Posterior vena cava (tissue), 2 donors: ENCODE measurements around the gene ALPI. TPM values are rescaled to one million over a fixed set of nuclear protein-coding genes. Genes with fewer than 3 reads are reported as not detected.
"Not testable (repeated sequence)": the region's sequence is repeated elsewhere in the genome, so short reads cannot be mapped to it uniquely, and the experiment has no call there.

Experiments
- DNase-seq: peaks from one replicate; pipeline ENCODE4 v3.0.0-alpha.2; 2020; ENCODE audit warnings: low spot score
- intact Hi-C, 2 donors: fragments of 100-400 bp; cut with DNase I; formaldehyde crosslinking; loops; one replicate each; pipeline versions ENCODE4 v1.14.1 to v1.14.2; 2022 to 2023
- total RNA-seq, 2 donors: library from RNA; stranded (reverse); fragmentation: NEBNext Ultra II Directional; extraction: Animal tissue kit (Norgen Biotek cat#: 25700); gene quantifications; one replicate each; pipeline ENCODE4 v1.2.1, GENCODE V29; 2021
- donor health status: DM: yes; HTN: yes; CAD: no.
- donor health status: DM: yes; HTN: yes; CAD: no.

Gene ALPI
- total RNA-seq, 2 donors from 2014 or later, result not detected

DNA sequence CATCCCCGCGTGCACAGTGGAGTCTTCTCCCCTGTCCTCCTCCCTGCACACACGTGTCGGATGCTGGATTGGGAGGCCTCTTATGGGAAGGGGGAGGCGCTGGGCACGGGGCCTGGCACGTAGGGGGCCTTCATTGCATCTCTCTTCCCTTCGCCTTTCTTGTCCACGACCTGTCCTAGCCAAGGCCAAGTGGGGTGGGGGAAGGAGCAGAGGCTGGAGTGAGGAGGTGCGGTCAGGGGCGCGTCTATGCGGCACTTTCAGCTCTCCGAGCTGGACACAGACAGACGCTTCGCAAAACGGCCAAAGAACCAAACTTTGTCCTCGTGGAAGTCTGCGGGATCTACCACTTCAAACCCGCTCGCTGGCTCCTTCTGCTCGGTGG is 35.9 kb upstream of the ALPI start:
- intact Hi-C loops, result no loop called here
- DNase-seq, result peak; percentile 67

DNA sequence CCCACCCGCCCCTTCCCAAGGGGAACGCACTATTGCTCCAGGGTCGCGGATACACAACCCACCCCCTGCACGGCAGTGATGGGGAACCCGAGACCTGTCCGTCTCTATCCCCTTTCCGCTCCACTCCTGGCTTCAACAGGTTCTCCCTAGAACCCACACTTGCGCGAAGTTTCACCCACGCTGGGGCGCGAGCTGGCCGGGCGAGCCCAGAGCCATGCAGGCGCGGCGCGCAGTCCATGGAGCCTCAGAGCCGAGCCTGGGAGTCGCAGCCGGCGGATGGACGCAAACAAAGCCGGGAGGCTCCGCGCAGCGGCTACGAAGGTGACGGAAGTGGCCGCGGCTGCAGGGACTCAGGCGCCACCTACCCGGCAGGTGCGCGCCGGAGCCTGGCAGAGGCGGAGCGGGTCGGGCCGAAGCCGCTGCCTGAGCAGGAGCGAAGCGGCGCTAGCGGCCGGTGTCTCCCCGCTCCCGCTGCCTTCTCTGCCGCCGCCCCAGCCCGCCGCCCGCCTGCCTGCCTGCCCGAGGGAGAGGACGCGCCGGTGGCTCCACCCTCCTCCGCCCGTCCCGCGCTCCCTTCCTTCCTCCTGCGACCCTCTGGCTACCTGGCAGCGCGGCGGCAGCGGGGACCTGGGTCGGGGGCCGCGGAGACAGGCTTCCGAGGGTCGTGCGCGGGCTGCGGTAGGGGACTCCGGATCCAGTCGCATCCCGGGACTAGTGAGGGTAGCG is 35.3 kb upstream of the ALPI start:
- intact Hi-C loops, result no loop called here
- peak; percentile 76 for DNase-seq

- peak; percentile 78 for DNase-seq
- intact Hi-C loops, result no loop called here
Measured at GRCh38 chr2:232421189-232421785, 34.7 kb upstream of the ALPI start.

GRCh38 chr2:232422051-232422450 is 33.9 kb upstream of the ALPI start:
- peak; percentile 18 for DNase-seq
- intact Hi-C loops, result no loop called here

- intact Hi-C loops, DNase-seq: not testable (repeated sequence)
Measured at GRCh38 chr2:232422996-232423395, 33.0 kb upstream of the ALPI start.

- intact Hi-C loops, DNase-seq: not testable (repeated sequence)
Measured at GRCh38 chr2:232423407-232423806, 32.5 kb upstream of the ALPI start.

DNA sequence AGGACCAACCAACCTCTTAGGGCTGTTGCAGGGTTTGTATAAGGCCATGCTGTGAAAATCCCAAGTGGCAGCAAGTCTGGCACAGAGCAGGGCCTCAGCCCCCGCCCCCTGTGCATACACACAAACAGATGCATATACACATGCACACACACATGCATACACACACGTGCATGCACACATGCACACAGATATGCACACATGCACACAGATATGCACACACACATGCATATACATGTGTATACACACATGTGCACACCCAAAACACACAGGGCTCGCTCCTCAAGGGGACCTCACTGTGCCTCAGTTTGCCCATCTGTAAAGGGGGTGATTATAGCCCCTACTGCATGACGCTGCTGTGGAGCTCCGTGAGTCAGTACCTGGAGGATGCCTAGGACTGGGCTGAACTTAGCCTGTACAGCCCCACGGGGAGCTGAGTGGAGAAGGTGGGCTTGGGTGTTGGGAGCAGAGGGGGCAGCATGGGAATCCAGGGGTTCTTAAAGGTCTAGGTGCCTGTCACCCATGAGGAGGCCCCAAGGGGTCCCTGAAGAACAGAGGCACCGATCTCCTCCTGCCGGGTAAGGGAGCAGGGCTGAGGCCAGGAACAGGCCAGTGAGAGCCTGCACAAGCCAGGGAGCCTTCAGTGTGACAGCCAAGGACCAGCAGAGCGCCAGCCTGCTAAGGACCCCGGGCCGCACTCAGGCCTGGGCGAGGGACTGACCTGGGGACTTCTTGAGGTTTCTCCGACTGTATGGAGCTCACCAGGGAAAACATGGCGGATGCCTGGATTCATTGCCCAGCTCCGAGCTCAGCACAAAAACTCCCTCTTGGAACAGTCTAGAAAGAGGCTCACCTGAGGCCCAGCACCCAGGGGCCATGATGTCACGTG is 24.0 kb upstream of the ALPI start:
- intact Hi-C loops, result no loop called here
- peak; percentile 58 for DNase-seq

GRCh38 chr2:232432598-232433184 is 23.3 kb upstream of the ALPI start:
- peak; percentile 63 for DNase-seq
- intact Hi-C loops, result no loop called here

DNA sequence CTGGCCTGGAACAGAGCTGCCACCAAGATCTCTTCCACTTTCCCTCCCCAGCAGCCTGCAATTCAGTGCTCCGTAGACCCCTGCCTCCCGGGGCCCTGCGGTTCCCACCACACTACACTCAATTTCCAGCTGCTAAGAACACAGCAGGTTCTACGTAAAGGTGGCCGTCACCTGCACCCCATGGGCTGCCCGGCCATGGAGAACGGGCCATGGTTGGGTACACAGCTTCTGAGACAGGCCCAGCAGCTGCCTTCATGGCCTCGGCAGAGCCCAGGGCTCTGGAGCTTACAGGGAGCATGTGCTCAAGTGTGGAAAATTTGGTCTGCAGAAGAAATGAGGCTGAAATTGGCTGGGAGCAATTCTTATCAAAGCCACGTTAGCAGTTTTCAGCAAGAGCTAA is 22.3 kb upstream of the ALPI start:
- intact Hi-C loops, result not testable (repeated sequence)

DNA sequence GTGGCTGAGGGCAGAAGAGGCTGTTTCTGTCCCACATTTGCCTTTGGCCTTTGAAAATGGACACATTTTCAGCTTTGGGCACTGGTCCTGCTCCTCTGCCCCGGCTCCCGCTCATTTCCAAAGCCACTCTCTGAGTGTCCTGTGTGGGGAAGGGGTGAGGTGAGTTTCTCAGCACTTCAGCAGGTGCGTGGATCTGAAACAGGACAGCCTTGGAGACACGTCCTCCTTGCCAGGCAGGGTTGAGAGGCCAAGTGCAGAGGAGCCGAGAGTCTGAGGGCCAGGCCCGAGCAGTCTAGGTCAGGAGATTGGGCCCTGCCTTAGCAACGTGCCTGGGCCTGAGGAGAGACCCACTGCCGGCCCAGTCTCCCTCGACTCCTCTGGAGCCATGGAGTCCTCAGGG is 21.9 kb upstream of the ALPI start:
- intact Hi-C loops, result no loop called here

More for the DNA sequence above, 22.3 kb upstream of the ALPI start:
- DNase-seq, result peak; percentile 60

GRCh38 chr2:232434563-232435374 is 21.2 kb upstream of the ALPI start:
- intact Hi-C loops, result loop anchor here in 1 of 2 donors (5.0 kb wide), 1 partner anchor 527 kb away; no protein-coding TSS in a partner anchor
- DNase-seq, result peak; percentile 32

More for the DNA sequence above, 21.9 kb upstream of the ALPI start:
- DNase-seq, result peak; percentile 55

DNA sequence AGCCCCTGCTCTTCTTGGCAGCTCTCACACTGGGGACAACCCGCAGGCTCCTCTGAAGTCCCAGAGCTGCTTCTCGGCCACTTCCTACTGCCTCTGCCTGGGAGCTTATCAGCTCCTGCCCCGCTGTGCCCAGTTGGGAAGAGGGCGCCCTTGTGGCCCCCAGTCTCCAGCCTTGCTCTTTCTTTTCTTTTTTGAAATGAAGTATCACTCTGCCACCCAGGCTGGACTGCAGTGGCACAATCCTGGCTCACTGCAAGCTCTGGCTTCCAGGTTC is 20.6 kb upstream of the ALPI start:
- intact Hi-C loops, result loop anchor here in 1 of 2 donors (5.0 kb wide), 1 partner anchor 528 kb away; no protein-coding TSS in a partner anchor
- DNase-seq, result peak; percentile 51

GRCh38 chr2:232435805-232436204 is 20.1 kb upstream of the ALPI start:
- intact Hi-C loops, result loop anchor here in 1 of 2 donors (5.0 kb wide), 1 partner anchor 529 kb away; no protein-coding TSS in a partner anchor
- DNase-seq, result peak; percentile 51

GRCh38 chr2:232436381-232437194 is 19.4 kb upstream of the ALPI start:
- intact Hi-C loops, result loop anchor here in 1 of 2 donors (5.0 kb wide), 1 partner anchor 529 kb away; no protein-coding TSS in a partner anchor
- peak; percentile 64 for DNase-seq

GRCh38 chr2:232437195-232437571 is 18.8 kb upstream of the ALPI start:
- intact Hi-C loops, result loop anchor here in 1 of 2 donors (5.0 kb wide), 1 partner anchor 530 kb away; no protein-coding TSS in a partner anchor
- DNase-seq, result peak; percentile 65

DNA sequence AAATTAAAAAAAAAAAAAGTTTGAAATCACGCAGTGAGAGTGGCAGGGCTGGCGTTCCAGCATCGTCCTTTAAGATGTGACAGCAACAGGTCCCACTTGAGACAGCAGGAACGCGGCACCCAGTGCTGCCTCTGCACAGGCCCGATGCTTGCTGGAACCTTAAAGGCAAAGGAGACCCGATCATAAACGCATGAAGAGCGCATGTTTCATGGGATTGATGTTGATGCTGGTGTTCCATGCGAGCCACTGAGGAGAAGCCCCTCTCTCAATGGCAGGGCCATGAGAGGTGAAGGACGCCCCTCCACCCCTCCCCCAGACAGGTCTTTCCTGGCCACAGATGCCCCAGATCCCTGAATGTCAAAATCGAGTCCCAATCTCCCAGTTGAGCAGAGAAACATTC is 17.9 kb upstream of the ALPI start:
- intact Hi-C loops, result loop anchor here in 1 of 2 donors (5.0 kb wide), 1 partner anchor 531 kb away; no protein-coding TSS in a partner anchor
- DNase-seq, result peak; percentile 31

DNA sequence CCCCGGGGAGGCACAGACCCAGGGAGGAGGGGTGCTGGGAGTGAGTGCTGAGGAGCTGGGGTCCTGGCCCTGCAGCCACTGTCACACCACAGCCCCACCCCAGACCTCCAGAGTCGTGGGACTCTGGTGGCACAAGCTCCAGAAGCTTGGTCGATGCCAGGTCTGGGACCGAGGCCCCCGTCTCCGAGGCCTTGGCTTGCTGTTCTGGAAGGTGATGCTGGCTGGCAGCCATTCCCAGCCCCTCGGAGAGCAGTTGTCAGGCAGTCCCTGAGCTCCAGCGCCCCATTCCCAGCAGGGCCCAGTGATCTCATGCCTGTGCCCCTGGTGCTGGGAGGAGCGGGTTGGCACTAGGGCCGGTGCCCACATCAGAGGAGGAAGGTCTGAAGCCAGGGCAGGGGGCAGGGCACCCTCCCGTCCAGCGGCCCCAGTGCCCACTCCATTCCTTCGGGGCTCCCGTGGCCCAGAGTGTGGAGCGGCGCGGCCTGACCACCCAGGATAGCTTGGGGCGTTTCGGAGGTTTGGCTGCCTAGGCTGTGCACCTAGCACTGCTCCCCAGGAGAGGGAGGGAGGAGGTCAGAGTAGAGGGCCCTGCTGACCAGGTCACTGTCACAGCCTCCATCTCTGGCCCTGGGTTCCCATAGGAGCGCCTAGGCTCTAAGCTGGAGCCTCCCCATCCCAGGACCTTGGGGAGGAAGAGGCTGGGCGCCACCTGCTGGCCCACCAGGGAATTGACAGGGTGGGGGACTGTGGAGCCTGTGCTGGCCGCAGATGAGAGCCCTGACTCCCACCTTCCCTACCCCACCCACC is 16.8 kb upstream of the ALPI start:
- intact Hi-C loops, result loop anchor here in 1 of 2 donors (5.0 kb wide), 1 partner anchor 532 kb away; no protein-coding TSS in a partner anchor
- peak; percentile 85 for DNase-seq
